Endodermal cell (in vitro differentiated cells): ENCODE results near the gene SLC2A1. TPM values are rescaled to one million over a fixed set of nuclear protein-coding genes. Genes with fewer than 3 reads are reported as not detected.

Source experiments
- DNase-seq: peaks from one replicate; pipeline ENCODE4 v3.0.0-alpha.2; 2017
- H3K27ac ChIP-seq: 2 replicates; pipeline ENCODE4 v1.5.1; 2013; ENCODE audit warnings: mild to moderate bottlenecking, low read depth, low read length, moderate library complexity
- H3K27me3 ChIP-seq: 2 replicates; pipeline ENCODE4 v1.6.1; 2013; ENCODE audit warnings: mild to moderate bottlenecking, low read length, moderate library complexity; ENCODE audit not compliant: insufficient read depth, control insufficient read depth, poor library complexity, severe bottlenecking
- H3K36me3 ChIP-seq: 2 replicates; pipeline ENCODE4 v1.7.0; 2013; ENCODE audit warnings: mild to moderate bottlenecking, low read length, moderate library complexity; ENCODE audit not compliant: control insufficient read depth, insufficient read depth
- H3K4me1 ChIP-seq: one replicate; pipeline ENCODE4 v1.7.0; 2013; ENCODE audit warnings: low read length; ENCODE audit not compliant: control insufficient read depth, insufficient read depth
- H3K4me3 ChIP-seq: 2 replicates; pipeline ENCODE4 v1.5.1; 2013; ENCODE audit warnings: mild to moderate bottlenecking, low read length, moderate library complexity
- H3K9ac ChIP-seq: 2 replicates; pipeline ENCODE4 v1.6.1; 2013; ENCODE audit warnings: mild to moderate bottlenecking, low read length, moderate library complexity; ENCODE audit not compliant: poor library complexity, severe bottlenecking; ENCODE audit errors: extremely low read depth
- H3K9me3 ChIP-seq: 2 replicates; pipeline ENCODE4 v1.6.1; 2013; ENCODE audit warnings: mild to moderate bottlenecking, low read length, moderate library complexity; ENCODE audit not compliant: control insufficient read depth
- H3K27ac Mint-ChIP-seq: 2 replicates; pipeline ENCODE4 v1.8.0; 2020; ENCODE audit warnings: mixed read lengths
- H3K27me3 Mint-ChIP-seq: 2 replicates; pipeline ENCODE4 v1.8.0; 2021; ENCODE audit warnings: mild to moderate bottlenecking, mixed read lengths; ENCODE audit not compliant: insufficient read depth
- H3K36me3 Mint-ChIP-seq: 2 replicates; pipeline ENCODE4 v1.8.0; 2020; ENCODE audit warnings: low read depth, mixed read lengths
- H3K4me1 Mint-ChIP-seq: 2 replicates; pipeline ENCODE4 v1.8.0; 2020; ENCODE audit warnings: mixed read lengths
- H3K4me3 Mint-ChIP-seq: 2 replicates; pipeline ENCODE4 v1.8.0; 2020; ENCODE audit warnings: mild to moderate bottlenecking, moderate library complexity, mixed read lengths
- H3K9me3 Mint-ChIP-seq: 2 replicates; pipeline ENCODE4 v1.8.0; 2020; ENCODE audit warnings: mild to moderate bottlenecking, mixed read lengths
- WGBS, 2 experiments: methylation state at CpG; one replicate each; pipeline versions ENCODE4 v1.1.5 to v1.1.7; 2013; ENCODE audit warnings: missing lambda C conversion rate in 2 of 2, mixed read lengths in 1 of 2; ENCODE audit not compliant: insufficient coverage in 1 of 2, insufficient read length in 1 of 2; 5-methylcytosine and 5-hydroxymethylcytosine counted together
- total RNA-seq, 2 donors: library from RNA; stranded (reverse); fragmentation: NEBNext Ultra II Directional in 1 of 2; extraction: Animal tissue kit (Norgen Biotek cat#: 25700) in 1 of 2; gene quantifications; 2 replicates in 1 of 2; 3 replicates in 1 of 2; pipeline ENCODE4 v1.2.1, GENCODE V29; 2021
- TF ChIP-seq, protein P1 (sequence below): fragments of 200-600 bp; sonication (generic); conservative IDR thresholded peaks from 2 replicates; pipeline ENCODE4 v1.5.0; 2021; ENCODE audit warnings: antibody characterized with exemption, mild to moderate bottlenecking

The SLC2A1 gene
- total RNA-seq, 2 donors from 2014 or later, result 42.5 to 69.7 TPM

DNA sequence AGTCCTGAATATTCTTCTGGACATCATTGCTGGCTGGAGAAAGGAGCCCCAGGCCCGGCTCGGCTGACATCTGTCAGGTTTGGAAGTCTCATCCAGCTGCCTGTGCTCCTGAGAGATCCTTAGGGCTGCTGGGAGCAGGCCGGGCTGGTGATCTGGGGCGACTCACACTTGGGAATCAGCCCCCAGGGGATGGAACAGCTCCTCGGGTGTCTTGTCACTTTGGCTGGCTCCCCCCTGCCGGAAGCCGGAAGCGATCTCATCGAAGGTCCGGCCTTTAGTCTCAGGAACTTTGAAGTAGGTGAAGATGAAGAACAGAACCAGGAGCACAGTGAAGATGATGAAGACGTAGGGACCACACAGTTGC, 31.8 kb downstream of the SLC2A1 start:
- Mint-ChIP-seq H3K4me3 (no peak overlapping the region), H3K27ac (no peak overlapping the region), H3K9me3 (no peaks in the 10 kb centered on the region), H3K36me3 (peaks cover 50% of the 10 kb centered on the region), H3K27me3 (no peaks in the 10 kb centered on the region), H3K4me1 (peaks cover 18% of the 10 kb centered on the region)
- Histone ChIP-seq H3K9me3 (no peaks in the 10 kb centered on the region), H3K27ac (no peak overlapping the region), H3K4me3 (no peak overlapping the region), H3K9ac (no peak overlapping the region), H3K36me3 (peaks cover 40% of the 10 kb centered on the region), H3K4me1 (peaks cover 3% of the 10 kb centered on the region), H3K27me3 (no peaks in the 10 kb centered on the region)
- DNase-seq, result peak; percentile 55
- WGBS, 2 experiments, result 87 to 94% methylated on average over 7 to 11 of the region's 11 CpGs
- TF ChIP-seq, protein P1, sequence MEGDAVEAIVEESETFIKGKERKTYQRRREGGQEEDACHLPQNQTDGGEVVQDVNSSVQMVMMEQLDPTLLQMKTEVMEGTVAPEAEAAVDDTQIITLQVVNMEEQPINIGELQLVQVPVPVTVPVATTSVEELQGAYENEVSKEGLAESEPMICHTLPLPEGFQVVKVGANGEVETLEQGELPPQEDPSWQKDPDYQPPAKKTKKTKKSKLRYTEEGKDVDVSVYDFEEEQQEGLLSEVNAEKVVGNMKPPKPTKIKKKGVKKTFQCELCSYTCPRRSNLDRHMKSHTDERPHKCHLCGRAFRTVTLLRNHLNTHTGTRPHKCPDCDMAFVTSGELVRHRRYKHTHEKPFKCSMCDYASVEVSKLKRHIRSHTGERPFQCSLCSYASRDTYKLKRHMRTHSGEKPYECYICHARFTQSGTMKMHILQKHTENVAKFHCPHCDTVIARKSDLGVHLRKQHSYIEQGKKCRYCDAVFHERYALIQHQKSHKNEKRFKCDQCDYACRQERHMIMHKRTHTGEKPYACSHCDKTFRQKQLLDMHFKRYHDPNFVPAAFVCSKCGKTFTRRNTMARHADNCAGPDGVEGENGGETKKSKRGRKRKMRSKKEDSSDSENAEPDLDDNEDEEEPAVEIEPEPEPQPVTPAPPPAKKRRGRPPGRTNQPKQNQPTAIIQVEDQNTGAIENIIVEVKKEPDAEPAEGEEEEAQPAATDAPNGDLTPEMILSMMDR, result no peak

DNA sequence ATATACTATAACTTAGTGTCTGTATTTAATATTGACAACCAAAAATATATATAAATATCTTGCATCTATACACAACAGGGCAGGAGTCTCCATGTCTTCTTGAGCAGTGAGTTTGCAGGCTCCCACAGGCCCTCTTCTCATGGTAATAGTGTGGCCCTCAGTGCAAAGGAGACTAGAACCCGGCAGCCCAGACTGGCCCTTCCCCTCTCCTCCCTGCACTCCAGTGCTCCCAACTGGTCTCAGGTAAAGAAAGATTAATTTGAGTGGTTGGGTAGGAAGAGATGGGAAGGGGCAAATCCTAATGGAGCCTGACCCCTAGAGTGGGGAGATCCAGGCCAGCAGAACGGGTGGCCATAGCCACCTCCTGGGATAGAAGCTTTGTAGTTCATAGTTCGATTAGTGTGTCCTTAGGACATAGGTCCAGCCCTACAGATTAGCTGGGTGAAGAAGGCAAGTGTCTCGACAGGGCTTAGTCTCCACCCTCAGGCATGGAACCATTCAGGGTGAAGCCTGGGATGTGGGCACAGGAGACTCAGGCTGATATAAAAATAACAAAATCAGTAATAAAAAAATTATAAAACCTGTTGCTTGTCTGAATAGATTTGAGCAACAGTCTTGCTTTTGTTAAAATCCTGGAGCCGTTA, 32.3 kb downstream of the SLC2A1 start:
- peaks cover 50% of the 10 kb centered on the region for H3K36me3 Mint-ChIP-seq
- peaks cover 18% of the 10 kb centered on the region for H3K4me1 Mint-ChIP-seq

DNA sequence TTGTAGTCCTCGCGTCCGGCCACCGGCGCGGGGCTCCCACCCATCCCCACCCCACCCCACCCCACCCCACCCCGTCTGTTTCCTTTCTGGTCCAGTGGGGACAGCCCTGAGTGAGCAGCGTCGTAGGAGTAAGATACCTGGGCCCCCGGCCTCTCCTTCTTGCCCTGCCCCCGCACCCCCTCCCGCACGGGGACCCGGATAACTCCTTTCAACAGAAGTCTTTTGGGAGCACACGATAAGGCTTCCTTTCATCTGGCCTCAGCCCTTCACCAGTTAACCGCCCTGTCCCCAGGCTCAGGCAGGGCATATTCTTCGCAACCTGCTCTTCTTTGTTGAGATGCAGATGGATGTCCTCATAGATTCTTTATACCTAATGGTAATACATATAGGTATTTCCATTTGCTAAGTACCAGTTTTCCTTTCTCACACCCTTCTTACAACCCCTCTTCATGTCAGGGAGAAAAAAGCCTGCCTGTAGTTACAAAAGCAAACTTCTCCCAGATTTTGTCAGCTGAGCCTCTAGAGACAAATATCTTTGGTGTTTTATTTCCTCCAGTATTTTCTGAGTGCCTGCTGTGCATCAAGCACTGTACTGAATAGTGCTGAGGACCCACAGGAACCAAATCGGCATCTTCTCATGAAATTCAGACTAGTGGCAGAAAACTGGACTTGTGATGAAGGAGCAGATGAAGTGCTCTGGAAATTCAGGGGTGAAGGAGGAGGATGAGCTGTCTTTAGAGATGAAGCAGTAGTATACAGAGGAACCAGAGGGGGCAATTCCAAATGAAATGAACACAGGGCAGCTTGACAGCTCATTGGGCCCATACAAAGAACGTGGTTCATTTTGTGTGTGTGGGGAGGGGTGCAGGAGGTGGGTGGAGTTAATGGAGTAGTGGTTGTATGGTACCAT, 33.6 kb downstream of the SLC2A1 start:
- peaks cover 15% of the 10 kb centered on the region for H3K4me1 Mint-ChIP-seq
- WGBS, 2 experiments, result 27 to 29% methylated on average over 11 to 12 of the region's 19 CpGs
- no peaks in the 10 kb centered on the region for H3K27me3 Mint-ChIP-seq
- TF ChIP-seq, protein P1, result no peak
- H3K27me3 ChIP-seq, result no peaks in the 10 kb centered on the region
- H3K4me3 ChIP-seq, result peak overlapping the region; percentile 88
- H3K4me3 Mint-ChIP-seq, result peak overlapping the region; percentile 77
- peak overlapping the region; percentile 65 for H3K27ac Mint-ChIP-seq
- DNase-seq, result peak; percentile 55
- H3K27ac ChIP-seq, result peak overlapping the region; percentile 64
- peaks cover 40% of the 10 kb centered on the region for H3K36me3 Mint-ChIP-seq
- no peak overlapping the region for H3K9ac ChIP-seq
- H3K9me3 ChIP-seq, result no peaks in the 10 kb centered on the region
- peaks cover 33% of the 10 kb centered on the region for H3K36me3 ChIP-seq
- H3K9me3 Mint-ChIP-seq, result no peaks in the 10 kb centered on the region
- peaks cover 3% of the 10 kb centered on the region for H3K4me1 ChIP-seq

More for the DNA sequence above, 32.3 kb downstream of the SLC2A1 start:
- TF ChIP-seq, protein P1, result no peak
- H3K9me3 Mint-ChIP-seq, result no peaks in the 10 kb centered on the region
- DNase-seq, result peak; percentile 43
- no peaks in the 10 kb centered on the region for H3K27me3 Mint-ChIP-seq
- no peaks in the 10 kb centered on the region for H3K9me3 ChIP-seq
- H3K9ac ChIP-seq, result no peak overlapping the region
- peaks cover 3% of the 10 kb centered on the region for H3K4me1 ChIP-seq
- no peak overlapping the region for H3K4me3 Mint-ChIP-seq
- no peak overlapping the region for H3K4me3 ChIP-seq
- 76 to 93% methylated on average over 3 to 5 of the region's 5 CpGs for WGBS, 2 experiments
- no peak overlapping the region for H3K27ac Mint-ChIP-seq
- no peaks in the 10 kb centered on the region for H3K27me3 ChIP-seq
- no peak overlapping the region for H3K27ac ChIP-seq
- peaks cover 40% of the 10 kb centered on the region for H3K36me3 ChIP-seq
